Measurements from ENCODE around the gene OTUB1.
"Not testable (repeated sequence)": the region's sequence is repeated elsewhere in the genome, so short reads cannot be mapped to it uniquely, and the experiment has no call there.

The OTUB1 gene

GRCh38 chr11:63986156-63986931 lies at the start of gene OTUB1:
Gene OTUB1 (plus strand): TSS chr11:63986438. CDS start chr11:63986457, 19 bp downstream.
- peak; percentile 84 for DNase-seq (ENCODE audit: low read depth)

GRCh38 chr11:63937713-63938478 lies 48.3 kb upstream of the OTUB1 start:
- no peak for DNase-seq (ENCODE audit: low read depth)

- peak; percentile 92 for DNase-seq (ENCODE audit: low read depth)
These were observed 47.5 kb upstream of the OTUB1 start, which contains the start of gene NAA40 for GRCh38 chr11:63938479-63939396. Gene NAA40 (plus strand): TSS chr11:63939002. CDS start chr11:63939097, 95 bp downstream.

- DNase-seq (ENCODE audit: low read depth): peak; percentile 55
These were observed 46.8 kb upstream of the OTUB1 start for GRCh38 chr11:63939397-63939891.

GRCh38 chr11:63940786-63941185 lies 45.5 kb upstream of the OTUB1 start:
- DNase-seq (ENCODE audit: low read depth): no peak

- DNase-seq (ENCODE audit: low read depth): no peak
These were observed 44.3 kb upstream of the OTUB1 start for GRCh38 chr11:63941901-63942300.

GRCh38 chr11:63942803-63943202 lies 43.4 kb upstream of the OTUB1 start:
- no peak for DNase-seq (ENCODE audit: low read depth)

GRCh38 chr11:63944987-63945386 lies 41.3 kb upstream of the OTUB1 start:
- DNase-seq (ENCODE audit: low read depth): no peak

GRCh38 chr11:63945477-63946163 lies 40.6 kb upstream of the OTUB1 start:
- DNase-seq (ENCODE audit: low read depth): peak; percentile 59

GRCh38 chr11:63951779-63952536 lies 34.3 kb upstream of the OTUB1 start:
- no peak for DNase-seq (ENCODE audit: low read depth)

GRCh38 chr11:63952570-63952969 lies 33.7 kb upstream of the OTUB1 start:
- no peak for DNase-seq (ENCODE audit: low read depth)

- DNase-seq (ENCODE audit: low read depth): no peak
These were observed 28.2 kb upstream of the OTUB1 start for GRCh38 chr11:63958008-63958407.

GRCh38 chr11:63961608-63962412 lies 24.4 kb upstream of the OTUB1 start:
- no peak for DNase-seq (ENCODE audit: low read depth)

GRCh38 chr11:63963895-63964294 lies 22.3 kb upstream of the OTUB1 start:
- DNase-seq (ENCODE audit: low read depth): not testable (repeated sequence)

GRCh38 chr11:63966444-63966843 lies 19.8 kb upstream of the OTUB1 start:
- no peak for DNase-seq (ENCODE audit: low read depth)

GRCh38 chr11:63969461-63969860 lies 16.8 kb upstream of the OTUB1 start:
- no peak for DNase-seq (ENCODE audit: low read depth)

GRCh38 chr11:63970902-63971301 lies 15.3 kb upstream of the OTUB1 start:
- no peak for DNase-seq (ENCODE audit: low read depth)

GRCh38 chr11:63973912-63974258 lies 12.4 kb upstream of the OTUB1 start:
- not testable (repeated sequence) for DNase-seq (ENCODE audit: low read depth)

- DNase-seq (ENCODE audit: low read depth): peak; percentile 100
These were observed 11.7 kb upstream of the OTUB1 start, which contains the start of gene COX8A for GRCh38 chr11:63974259-63975143. Gene COX8A (plus strand): TSS chr11:63974620. CDS start chr11:63974681, 61 bp downstream.
